ENCODE measurements around the gene PRSS22. TPM values are rescaled to one million over a fixed set of nuclear protein-coding genes. Genes with fewer than 3 reads are reported as not detected.

PRSS22 gene
- total RNA-seq, 2 donors from 2014 or later: not detected

DNA sequence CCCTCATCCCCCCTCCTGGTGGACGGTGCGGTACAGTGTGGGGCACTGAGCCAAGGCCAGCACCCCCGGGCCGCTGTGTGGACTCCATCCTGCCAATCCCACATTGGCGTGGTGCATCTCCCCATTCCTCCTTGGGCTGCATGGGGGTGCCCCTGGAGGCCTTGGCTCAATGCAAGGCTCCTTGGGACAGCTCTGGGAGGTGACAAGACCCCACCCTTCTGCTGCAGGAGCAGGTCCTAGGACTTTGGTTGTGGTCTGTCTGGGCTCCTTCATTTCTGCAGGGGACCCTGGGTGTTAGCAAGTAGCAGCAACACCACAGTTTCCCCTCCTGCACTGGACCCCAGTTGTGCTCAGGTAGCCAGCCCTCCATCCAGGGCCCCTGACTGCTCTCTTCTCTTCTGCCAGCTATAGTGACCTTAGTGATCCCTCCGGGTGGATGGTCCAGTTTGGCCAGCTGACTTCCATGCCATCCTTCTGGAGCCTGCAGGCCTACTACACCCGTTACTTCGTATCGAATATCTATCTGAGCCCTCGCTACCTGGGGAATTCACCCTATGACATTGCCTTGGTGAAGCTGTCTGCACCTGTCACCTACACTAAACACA lies 39.6 kb downstream of the PRSS22 start:
- Histone ChIP-seq H3K4me1 (no peaks in the 10 kb centered on the region), H3K27ac (no peak overlapping the region), H3K4me3 (no peak overlapping the region), H3K9me3 (no peaks in the 10 kb centered on the region), H3K36me3 (no peaks in the 10 kb centered on the region), H3K27me3 (peaks cover 0 to 5% of the 10 kb centered on the region in 2 donors)
- TF ChIP-seq CTCF (IDR thresholded peaks at IDR 0.05): no peak
- DNase-seq (ENCODE audit: low spot score): no peak

DNA sequence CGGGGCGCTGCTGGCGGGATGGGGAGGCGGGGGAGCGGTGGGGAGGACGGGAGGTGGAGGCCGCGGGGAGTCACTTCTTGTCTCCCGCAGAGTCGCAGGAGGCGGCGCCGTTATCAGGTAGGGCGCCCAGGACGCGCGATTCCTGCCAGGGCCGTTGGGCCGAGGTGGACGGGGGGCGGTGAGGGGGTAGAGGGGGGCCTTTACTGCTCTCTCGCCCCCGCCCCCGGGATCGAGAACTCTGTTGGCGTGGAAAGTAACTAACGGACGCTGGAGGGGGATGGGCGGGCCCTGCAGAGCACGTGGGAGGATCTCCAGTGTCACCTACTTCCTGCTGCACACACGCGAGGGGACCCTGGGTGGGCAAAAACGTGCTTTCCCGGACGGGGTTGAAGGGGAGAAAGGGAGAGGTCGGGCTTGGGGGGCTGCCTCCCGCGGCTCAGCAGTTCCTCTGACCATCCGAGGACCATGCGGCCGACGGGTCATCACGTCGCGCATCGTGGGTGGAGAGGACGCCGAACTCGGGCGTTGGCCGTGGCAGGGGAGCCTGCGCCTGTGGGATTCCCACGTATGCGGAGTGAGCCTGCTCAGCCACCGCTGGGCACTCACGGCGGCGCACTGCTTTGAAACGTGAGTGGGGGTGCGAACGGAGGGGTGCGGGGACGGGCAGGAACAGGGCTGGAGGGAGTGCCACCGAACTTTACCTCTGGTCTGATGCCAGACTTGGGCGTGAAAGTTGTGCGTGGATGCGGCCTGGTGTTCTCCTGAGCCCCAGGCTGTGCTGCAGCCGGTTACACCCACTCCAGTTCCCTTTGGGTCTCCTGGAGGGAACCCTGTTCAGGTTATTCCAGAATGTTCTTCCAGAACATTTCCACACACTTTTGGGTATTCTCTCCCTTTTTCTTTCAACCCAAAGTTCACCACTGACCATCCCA lies 40.4 kb downstream of the PRSS22 start:
- H3K36me3 ChIP-seq: no peaks in the 10 kb centered on the region
- H3K27ac ChIP-seq: no peak overlapping the region
- DNase-seq (ENCODE audit: low spot score): no peak
- no peak for TF ChIP-seq CTCF (IDR thresholded peaks at IDR 0.05)
- H3K4me3 ChIP-seq: no peak overlapping the region
- H3K27me3 ChIP-seq: peaks cover 0 to 5% of the 10 kb centered on the region in 2 donors
- H3K4me1 ChIP-seq: no peaks in the 10 kb centered on the region
- H3K9me3 ChIP-seq: no peaks in the 10 kb centered on the region

DNA sequence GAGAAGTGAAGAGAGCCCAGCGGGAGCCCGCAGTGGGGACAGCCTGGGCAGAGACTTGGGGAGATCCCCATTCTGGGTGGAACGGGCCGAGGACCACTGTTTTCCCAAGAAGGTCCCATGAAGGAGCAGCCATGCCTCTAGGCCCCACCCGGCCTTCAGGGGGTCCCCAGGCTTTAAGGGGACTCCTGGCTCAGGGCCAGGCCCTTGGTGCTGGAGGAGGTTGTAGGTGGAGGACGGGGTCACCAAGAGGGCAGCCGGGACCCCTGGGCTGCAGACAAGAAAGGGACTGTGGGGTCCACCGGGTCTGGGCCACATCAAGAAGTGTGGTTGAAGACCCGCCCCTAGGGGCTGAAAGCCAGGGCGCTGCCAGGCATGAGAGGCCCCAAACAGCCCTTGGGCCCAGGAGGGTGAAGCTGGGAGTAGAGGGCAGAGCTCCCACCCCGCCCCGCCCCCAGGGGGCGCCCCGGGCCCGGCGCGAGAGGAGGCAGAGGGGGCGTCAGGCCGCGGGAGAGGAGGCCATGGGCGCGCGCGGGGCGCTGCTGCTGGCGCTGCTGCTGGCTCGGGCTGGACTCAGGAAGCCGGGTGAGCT lies 41.1 kb downstream of the PRSS22 start, which contains the start of gene PRSS21:
TSS of gene PRSS21 (plus strand) at position 487 of the 589 bp plus-strand sequence. CDS start at position 519, 32 bp downstream.
- no peak for TF ChIP-seq CTCF (IDR thresholded peaks at IDR 0.05)
- no peaks in the 10 kb centered on the region for H3K4me1 ChIP-seq
- H3K9me3 ChIP-seq: no peaks in the 10 kb centered on the region
- no peak within 1 kb of the TSS for H3K27ac ChIP-seq
- H3K36me3 ChIP-seq: no peaks in the 10 kb centered on the region
- DNase-seq (ENCODE audit: low spot score): no peak
- H3K27me3 ChIP-seq: peaks cover 0 to 5% of the 10 kb centered on the region in 2 donors
- H3K4me3 ChIP-seq: no peak within 1 kb of the TSS

DNA sequence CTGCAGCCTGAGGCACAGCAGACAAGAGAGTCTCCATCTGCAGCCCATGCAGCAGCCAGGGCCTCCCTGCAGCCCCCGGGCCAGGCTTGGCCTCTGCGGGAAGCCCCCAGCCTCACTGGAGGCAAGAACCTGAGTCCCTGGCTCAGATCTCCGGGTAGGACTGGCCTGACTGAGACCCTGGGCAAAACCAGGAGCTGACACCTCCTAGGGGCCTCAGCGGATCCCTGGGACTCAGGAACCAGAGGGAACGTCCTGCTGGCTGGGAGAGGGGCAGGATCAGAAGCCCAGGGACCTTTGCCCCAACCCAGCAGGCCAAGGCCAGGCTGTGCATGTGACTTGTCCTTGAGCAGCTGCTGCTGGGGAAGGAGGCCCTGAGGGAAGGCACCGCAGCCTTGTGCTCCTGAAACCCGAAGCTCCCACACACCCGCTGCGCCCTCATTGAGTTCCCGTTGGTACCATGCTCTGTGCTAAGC lies 42.6 kb downstream of the PRSS22 start:
- no peak overlapping the region for H3K4me3 ChIP-seq
- peaks cover 0 to 5% of the 10 kb centered on the region in 2 donors for H3K27me3 ChIP-seq
- no peaks in the 10 kb centered on the region for H3K4me1 ChIP-seq
- TF ChIP-seq CTCF (IDR thresholded peaks at IDR 0.05): no peak
- H3K27ac ChIP-seq: no peak overlapping the region
- H3K36me3 ChIP-seq: no peaks in the 10 kb centered on the region
- H3K9me3 ChIP-seq: no peaks in the 10 kb centered on the region
- DNase-seq (ENCODE audit: low spot score): no peak

DNA sequence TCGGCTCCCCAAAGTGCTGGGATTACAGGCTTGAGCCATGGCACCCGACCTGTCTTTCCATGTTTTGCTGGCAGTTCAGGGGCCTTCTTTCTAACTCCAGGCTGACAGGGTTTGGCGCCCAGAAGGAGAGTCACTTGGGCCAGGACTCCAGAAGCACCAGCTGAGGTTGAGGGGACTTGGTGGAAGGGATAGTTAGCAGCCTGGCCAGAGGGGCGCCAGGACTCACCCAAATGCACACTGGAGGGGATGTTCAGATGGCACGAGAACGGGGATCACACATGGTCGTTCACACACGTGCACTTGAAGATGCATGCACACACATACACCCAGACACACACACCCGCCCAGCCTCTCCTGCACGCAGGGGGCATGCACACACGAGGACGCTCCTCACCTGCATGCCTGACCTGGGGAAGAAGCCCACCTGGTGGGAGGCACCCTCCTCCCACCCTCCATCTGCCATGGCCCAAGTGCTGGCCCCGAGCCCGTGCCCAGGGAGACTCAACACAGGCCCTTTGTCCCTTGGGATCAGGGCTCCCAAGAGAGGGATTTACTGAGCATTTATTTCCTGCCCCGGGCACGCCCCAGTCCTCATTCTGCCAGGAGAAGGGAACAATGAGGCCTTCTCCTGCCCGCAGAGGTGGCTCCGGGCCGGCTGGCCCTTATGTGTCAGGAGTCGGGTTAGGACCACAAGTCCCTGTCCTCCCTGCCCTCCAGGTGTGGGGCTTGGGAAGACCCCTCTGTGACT lies 43.2 kb downstream of the PRSS22 start:
- Histone ChIP-seq H3K4me1 (no peaks in the 10 kb centered on the region), H3K36me3 (no peaks in the 10 kb centered on the region), H3K27me3 (peaks cover 0 to 5% of the 10 kb centered on the region in 2 donors), H3K27ac (no peak overlapping the region), H3K9me3 (no peaks in the 10 kb centered on the region), H3K4me3 (no peak overlapping the region)
- DNase-seq (ENCODE audit: low spot score): no peak
- no peak for TF ChIP-seq CTCF (IDR thresholded peaks at IDR 0.05)

Measured in right atrium auricular region (tissue), 2 donors.